HG02840 (cell line): ENCODE data around the gene TPMT.
"Not testable (repeated sequence)": the region's sequence is repeated elsewhere in the genome, so short reads cannot be mapped to it uniquely, and the experiment has no call there.

ENCODE experiments used
- ATAC-seq: cut with Tn5 transposase; IDR thresholded peaks from one replicate; pipeline ENCODE4 v1.9.1; 2021; ENCODE audit warnings: mild to moderate bottlenecking, moderate library complexity, moderate number of reproducible peaks; ENCODE audit not compliant: unreplicated experiment, low FRiP score

The TPMT gene

GRCh38 chr6:18154507-18155149 is at the start of gene TPMT:
TSS of gene TPMT (minus strand) at chr6:18155077. CDS start at chr6:18149127, 5,950 bp downstream.
- ATAC-seq = peak; percentile 46

GRCh38 chr6:18203786-18204185 is 48.9 kb upstream of the TPMT start:
- ATAC-seq = no peak

- no peak for ATAC-seq
These were observed 37.1 kb upstream of the TPMT start for GRCh38 chr6:18192026-18192425.

GRCh38 chr6:18189196-18189595 is 34.3 kb upstream of the TPMT start:
- no peak for ATAC-seq

GRCh38 chr6:18187701-18188100 is 32.8 kb upstream of the TPMT start:
- ATAC-seq = no peak

GRCh38 chr6:18186540-18187250 is 31.8 kb upstream of the TPMT start:
- ATAC-seq = no peak

GRCh38 chr6:18186033-18186432 is 31.2 kb upstream of the TPMT start:
- ATAC-seq = no peak

- no peak for ATAC-seq
These were observed 30.7 kb upstream of the TPMT start for GRCh38 chr6:18185624-18186023.

- no peak for ATAC-seq
These were observed 28.9 kb upstream of the TPMT start for GRCh38 chr6:18183766-18184165.

- no peak for ATAC-seq
These were observed 27.7 kb upstream of the TPMT start for GRCh38 chr6:18182568-18182967.

GRCh38 chr6:18179770-18180356 is 25.0 kb upstream of the TPMT start:
- ATAC-seq = no peak

GRCh38 chr6:18178960-18179615 is 24.2 kb upstream of the TPMT start:
- ATAC-seq = no peak

GRCh38 chr6:18177286-18177965 is 22.5 kb upstream of the TPMT start:
- ATAC-seq = no peak

GRCh38 chr6:18176198-18176597 is 21.3 kb upstream of the TPMT start:
- not testable (repeated sequence) for ATAC-seq

- no peak for ATAC-seq
These were observed 17.0 kb upstream of the TPMT start for GRCh38 chr6:18171871-18172270.

GRCh38 chr6:18168264-18168663 is 13.4 kb upstream of the TPMT start:
- ATAC-seq = no peak

GRCh38 chr6:18166312-18167036 is 11.6 kb upstream of the TPMT start:
- no peak for ATAC-seq

GRCh38 chr6:18165751-18166150 is 10.9 kb upstream of the TPMT start:
- ATAC-seq = no peak

GRCh38 chr6:18162401-18162800 is 7.5 kb upstream of the TPMT start:
- ATAC-seq = no peak

GRCh38 chr6:18161431-18161830 is 6.6 kb upstream of the TPMT start:
- ATAC-seq = no peak
